ENCODE measurements around the gene ZNF365.
"Not testable (repeated sequence)": the region's sequence is repeated elsewhere in the genome, so short reads cannot be mapped to it uniquely, and the experiment has no call there.

The ZNF365 gene, protein sequence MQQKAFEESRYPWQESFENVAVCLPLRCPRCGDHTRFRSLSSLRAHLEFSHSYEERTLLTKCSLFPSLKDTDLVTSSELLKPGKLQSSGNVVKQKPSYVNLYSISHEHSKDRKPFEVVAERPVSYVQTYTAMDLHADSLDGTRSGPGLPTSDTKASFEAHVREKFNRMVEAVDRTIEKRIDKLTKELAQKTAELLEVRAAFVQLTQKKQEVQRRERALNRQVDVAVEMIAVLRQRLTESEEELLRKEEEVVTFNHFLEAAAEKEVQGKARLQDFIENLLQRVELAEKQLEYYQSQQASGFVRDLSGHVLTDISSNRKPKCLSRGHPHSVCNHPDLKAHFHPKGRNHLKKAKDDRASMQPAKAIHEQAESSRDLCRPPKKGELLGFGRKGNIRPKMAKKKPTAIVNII

DNA sequence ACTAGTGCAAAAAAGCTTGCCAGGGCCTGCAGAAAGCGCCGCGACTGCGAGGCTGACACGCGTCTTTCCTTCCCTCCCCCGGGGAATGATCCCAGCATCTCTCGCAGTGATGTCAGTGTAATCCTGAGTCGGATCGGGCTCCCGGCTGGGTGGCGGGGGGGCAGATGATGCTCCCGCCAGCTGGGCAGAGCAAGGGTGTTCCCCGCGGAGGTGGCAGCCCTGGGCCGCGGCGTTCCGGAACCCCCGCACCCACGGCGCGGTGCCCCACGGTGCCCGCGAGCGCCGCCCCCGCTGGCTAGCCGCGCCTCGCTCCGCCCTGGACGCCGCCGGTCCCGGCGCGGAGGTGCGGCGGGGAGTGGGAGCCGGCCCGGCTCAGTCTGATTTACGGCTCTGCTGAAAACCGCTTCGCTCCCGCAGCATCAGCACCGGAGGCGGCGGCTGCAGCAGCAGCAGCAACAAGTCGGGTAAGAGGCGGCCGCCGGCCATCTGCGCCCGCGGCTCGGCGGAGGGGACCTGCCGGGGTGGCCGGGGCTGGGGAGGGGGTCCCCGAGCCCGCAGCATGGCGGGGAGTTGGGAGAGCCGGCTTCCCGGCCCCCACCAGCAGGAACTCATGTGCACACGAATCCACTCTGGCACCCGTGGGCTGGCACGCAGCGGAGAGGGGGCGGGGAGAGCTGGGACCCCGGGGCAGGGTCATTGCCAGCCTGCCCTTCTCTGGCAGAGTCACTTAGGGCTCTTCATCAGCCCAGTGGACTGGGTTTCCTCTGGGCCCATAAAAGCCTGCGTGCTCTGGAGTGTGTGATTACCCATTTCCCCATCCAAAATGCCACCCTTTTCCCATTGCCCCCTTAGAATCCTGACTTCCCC lies at the start of gene ZNF365:
TSS of gene ZNF365 (plus strand) at position 375 of the 867 bp plus-strand sequence. CDS start 1,825 bp downstream, outside the sequence.
- no peak for DNase-seq

DNA sequence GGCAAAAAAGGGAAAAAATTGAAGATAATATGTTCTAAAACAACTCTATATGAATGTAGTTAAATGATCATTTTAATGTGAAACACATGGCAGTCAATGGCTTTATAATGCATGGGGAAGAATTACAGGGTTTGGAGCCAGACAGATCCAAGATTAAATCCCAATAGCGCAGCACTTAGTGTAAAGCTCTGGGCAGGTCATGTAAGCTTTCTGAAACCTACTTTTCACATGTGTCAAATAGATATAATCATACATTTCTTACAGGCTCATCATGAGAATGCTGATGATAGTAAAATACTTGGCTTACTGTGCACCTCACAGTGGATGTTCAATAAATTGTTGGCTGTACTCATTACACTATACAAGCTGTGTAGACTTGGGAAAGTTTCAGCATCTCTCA lies 48.0 kb upstream of the ZNF365 start:
- no peak for DNase-seq

DNA sequence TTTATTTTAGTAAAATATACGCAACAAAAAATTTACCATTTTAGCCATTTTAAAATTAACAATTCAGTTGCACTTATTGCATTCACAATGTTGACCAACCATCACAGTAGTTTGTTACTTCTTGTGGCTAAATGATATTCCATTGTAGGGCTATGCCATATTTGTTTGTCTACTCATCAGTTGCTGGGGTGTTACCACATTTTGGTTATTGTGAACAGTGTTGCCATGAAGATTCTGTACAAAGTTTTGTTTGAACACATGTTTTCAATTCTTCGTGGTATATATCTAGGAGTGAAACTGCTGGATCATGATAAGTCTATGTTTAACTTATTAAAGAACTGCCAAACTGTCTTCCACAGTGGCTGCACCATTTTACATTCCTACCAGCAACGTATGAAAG lies 46.3 kb upstream of the ZNF365 start:
- DNase-seq, result no peak

DNA sequence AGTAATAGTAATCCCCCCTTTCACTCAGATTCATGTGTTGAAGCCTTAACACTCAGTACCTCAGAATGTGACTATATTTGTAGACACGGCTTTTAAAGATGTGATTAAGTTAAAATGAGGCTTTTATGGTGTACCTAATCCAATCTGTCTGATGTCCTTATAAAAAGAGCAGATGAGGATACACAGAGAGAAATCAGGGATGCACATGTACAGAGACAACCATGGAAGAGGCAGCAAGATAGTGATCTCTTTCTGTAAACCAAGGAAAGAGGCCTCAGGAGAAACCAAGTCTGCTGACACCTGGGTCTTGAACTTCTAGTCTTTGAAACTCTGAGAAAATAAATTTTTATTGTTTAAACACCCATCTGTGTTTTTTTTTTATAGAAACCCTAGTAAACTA lies 44.0 kb upstream of the ZNF365 start:
- no peak for DNase-seq

DNA sequence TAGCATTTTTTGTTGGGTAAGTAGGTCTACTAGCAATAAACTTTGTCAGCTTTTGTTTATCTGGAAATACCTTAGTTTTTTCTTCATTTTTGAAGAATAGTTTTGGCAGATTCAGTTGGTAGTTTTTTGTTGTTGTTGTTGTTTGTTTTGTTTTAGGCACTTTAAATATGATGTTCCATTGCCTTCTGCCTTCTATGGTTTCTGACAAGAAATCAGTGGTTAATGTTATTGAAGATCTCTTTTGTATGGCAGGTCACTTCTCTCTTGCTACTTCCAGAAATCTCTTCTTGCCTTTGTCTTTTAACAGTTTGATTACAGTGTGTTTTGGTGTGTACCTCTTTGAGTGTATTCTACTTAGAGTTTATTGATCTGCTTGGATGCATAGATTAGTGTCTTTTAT lies 41.8 kb upstream of the ZNF365 start:
- no peak for DNase-seq

DNA sequence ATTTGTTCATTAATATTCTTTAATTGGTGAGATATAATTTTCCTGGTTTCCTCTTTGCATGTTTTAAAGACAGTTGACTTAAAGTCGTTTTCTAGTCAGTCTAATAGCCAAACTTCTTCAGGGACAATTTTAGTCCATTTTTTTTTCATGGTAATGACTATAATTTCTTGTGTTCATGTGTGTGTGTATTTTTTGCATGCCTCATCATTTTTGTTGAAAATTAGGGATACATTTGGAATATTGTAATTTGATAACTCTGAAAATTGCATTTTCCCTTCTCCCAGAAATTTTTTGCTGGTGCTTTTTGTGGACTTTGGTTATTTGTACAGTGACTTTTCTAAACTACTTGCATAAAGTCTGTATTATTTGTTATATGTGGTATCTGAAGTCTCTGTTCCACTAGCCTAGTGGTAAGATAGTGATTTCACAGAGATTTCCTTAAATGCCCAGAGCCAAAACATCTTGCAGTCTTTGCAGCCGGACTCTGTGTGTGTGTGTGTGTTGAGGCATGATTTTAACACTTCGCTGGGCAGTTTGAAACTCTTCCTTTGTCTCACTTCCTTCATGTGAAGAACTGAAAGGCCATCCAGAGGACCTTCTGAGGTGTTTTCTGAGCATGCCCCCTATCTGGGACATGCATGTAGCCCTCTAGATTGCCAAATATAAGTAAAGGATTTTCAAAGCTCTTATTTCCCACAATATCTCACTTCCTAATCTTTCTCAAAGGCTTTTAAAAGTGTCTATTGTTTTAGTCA lies 40.9 kb upstream of the ZNF365 start:
- DNase-seq, result no peak

DNA sequence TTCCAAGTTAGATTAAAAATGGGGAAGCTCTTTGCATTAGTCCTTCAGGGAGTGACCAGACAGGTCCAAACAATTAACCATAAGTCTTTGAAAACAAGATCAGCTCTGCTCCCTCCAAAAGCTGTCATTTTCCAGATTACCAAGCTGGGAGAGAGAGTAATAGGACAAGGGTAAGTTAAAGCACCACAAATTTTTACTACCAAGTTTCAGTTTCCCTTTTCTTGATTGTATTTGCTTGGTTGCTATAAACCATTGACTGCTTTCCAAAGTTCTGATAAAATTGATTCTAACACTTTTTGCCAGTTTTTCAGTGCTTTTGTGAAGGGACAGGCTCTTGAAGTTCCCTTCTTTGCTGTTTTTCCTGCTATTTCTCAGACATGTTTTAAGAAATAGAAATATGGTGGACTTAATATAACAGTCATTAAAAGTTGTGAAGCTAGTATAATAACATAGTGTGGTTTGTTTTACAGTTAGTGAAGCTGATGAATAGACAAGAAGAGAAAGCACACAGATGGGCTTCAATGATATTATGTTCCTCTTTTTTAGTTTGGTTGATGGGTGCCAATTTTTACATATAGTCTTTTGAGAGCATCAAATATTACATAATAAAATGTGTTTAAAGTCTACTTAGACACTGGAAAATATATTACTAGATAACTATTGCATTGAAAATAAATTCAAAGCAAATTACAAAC lies 40.0 kb upstream of the ZNF365 start:
- DNase-seq, result no peak

DNA sequence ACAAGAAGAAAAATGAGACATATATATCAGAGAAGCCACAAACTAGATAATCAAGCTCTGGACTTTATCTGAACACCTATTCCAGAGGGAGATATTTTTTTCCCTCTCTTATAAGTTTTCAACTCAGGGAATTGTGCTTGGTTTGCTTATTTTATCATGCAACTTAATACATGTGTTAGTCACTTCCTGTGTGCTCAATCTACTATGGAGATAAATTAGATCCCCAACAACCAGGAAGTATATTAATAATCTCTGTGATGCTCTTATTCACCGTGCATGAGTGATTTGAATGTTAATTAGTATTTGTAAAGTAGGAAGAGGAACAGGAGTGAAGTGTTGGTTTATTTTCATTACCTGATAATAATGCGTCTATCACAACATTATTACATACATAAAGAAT lies 38.8 kb upstream of the ZNF365 start:
- DNase-seq, result no peak

DNA sequence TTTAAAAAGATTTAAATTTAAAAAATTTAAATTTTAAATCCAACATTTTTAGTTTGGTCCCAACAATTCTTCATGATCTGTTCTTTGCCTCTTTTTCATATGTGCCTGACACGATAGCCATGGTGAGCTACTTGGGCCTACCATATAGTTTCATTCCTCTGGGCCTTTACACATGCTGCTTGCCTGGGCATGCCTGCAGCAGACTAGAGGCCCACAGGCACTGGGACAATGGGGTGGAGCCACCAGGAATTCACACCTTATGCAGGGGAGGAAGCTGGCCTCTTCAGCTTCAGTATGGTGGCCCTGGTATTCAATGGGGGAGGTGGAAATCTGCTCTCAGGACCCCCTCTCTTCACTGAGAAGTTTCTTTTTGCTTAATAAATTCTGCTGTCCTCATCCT lies 37.8 kb upstream of the ZNF365 start:
- no peak for DNase-seq

DNA sequence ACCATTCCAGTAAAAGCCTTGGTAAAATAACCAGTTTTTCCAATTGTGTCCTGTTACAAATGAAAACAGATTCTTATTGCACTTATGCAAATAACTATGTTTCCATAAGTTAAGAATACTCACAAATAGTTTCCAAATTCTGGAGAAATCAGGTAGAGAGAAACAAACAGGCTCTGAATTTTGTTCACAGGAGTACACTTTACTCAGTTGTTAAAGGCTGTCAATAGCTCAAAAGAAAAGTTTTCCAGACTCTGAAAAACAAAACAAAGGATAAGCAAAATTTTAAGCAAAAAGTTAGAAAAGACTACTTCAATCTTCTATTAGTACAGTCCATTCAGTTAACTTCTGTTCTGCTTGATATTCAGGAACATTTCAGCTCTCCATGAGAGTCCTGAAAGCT lies 32.8 kb upstream of the ZNF365 start:
- no peak for DNase-seq

DNA sequence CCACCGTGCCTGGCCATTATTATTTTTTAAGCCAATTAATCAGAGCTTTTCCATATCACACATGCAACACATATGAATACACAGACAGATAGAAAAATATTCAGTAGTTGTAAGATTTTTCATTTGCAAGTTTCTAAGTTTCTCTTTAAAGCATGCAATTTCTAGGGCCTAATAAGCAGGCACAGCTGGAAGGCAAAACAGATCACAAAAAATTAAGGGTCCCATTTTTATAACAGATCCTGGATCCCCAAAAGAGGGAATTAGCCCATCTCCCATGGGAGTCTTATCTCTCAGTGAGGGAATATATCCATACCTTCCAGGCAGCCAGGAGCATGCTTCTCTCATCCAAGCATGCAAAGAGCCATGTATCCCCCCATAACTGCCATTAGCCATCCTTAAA lies 31.2 kb upstream of the ZNF365 start:
- no peak for DNase-seq

DNA sequence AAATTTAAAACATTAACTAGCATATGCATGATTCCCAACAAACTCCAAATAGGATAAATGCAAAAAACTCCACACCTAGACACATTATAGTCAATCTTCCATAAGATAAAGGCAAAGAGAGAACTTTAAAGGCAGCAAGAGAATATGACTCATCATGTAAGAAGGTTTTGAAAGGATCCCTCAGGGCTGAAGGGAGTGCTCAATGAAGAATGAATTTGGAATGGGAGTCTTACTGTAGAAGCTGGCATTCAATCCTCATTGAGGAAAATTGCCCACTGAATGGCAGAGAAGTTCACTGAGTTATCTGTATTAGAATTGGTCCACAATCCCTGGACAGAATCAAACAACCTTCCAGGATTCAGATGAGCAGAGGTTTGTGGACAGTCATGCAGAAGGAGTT lies 26.1 kb upstream of the ZNF365 start:
- DNase-seq, result no peak

DNA sequence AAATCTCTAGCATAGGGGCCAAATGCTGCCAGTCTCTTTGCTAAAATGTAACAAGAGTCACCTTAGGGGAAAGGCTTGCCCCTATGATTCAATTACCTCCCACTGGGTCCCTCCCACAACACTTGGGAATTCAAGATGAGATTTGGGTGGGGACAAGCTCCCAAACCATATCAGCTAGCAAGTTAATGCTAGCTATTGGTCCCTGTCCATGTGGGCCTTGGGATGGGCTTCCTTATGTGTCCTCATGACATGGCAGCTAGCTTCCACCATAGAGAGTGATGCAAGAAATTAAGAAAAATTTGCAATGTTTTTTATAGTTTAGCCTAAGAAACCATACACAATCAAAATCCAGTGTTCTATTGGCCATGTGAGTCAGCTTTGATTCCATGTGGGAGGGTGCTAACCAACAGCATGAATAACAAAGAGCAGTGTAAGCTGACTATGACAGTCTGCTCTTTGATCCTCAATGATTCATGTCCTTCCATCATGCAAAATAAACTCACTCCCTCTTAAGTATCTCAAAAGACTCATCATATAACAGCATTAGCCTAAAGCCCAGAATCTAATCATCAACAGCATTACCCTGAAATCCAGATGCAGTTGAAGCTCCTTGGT lies 21.7 kb upstream of the ZNF365 start:
- DNase-seq, result no peak

DNA sequence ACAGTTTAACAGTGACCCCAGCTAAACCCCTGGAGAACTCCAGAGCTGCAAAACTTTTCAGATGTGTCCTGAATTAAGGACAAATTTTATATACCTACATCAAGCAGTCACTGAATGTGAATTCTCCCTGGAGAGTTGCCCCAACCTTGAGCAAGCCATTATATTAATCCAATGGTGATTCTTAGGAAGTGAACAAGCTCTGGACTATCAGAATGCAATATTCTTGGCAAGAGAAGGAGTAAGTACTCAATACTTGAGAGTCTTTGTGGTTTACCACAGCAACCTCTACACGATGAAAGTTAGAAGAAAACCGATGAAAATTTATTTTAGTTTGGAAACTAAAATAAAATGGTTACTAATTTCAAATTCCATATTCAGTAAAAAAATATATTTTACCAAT lies 19.3 kb upstream of the ZNF365 start:
- no peak for DNase-seq

DNA sequence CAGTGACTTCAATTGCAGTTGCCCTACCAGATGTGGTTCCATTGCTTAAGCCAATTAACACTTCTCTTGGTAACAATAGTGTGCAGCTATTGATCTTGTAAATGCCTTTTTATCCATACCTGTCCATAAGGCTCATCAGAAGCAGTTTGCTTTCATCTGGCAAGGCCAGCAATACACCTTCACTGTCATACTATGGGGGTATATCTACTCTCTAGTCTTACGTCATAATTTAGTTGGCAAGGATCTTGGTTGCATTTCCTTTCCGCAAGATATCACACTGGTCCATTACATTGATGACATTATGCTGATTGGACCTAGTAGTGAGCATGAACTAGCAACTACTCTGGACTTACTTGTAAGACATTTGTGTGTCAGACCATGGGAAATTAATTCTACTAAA lies 17.7 kb upstream of the ZNF365 start:
- DNase-seq, result no peak

DNA sequence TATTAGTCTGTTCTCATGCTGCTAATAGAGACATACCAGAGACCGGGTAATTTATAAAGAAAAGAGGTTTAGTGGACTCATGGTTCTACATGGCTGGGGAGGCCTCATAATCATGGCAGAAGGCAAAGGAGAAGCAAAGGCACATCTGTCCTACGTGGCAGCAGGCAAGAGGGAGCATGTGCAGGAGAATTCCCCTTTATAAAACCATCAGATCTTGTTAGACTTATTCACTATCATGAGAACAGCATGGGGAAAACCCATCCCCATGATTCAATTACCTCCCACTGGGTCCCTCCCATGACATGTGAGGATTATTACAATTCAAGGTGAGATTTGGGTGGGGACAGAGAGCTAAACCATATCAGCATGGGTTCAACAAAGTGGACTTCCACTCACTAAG lies 16.0 kb upstream of the ZNF365 start:
- DNase-seq, result not testable (repeated sequence)

DNA sequence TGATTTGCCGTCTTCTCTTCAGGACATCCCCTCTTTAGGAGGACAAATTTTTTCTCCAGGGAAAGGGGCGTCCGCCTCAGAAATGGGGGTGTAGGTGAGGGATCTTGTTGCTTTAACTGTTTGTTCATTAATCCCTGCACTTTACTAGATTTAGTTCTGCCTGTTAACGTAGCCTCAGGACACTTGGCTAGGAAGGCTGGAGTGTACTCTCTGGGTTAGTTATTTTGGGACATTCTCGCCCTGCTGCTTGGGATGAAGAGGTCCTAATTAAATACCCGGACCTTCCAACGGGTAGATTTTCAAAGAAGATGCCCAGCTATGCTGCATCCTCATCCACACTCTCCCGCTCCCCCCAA lies 552 bp upstream of the ZNF365 start:
- DNase-seq, result no peak

DNA sequence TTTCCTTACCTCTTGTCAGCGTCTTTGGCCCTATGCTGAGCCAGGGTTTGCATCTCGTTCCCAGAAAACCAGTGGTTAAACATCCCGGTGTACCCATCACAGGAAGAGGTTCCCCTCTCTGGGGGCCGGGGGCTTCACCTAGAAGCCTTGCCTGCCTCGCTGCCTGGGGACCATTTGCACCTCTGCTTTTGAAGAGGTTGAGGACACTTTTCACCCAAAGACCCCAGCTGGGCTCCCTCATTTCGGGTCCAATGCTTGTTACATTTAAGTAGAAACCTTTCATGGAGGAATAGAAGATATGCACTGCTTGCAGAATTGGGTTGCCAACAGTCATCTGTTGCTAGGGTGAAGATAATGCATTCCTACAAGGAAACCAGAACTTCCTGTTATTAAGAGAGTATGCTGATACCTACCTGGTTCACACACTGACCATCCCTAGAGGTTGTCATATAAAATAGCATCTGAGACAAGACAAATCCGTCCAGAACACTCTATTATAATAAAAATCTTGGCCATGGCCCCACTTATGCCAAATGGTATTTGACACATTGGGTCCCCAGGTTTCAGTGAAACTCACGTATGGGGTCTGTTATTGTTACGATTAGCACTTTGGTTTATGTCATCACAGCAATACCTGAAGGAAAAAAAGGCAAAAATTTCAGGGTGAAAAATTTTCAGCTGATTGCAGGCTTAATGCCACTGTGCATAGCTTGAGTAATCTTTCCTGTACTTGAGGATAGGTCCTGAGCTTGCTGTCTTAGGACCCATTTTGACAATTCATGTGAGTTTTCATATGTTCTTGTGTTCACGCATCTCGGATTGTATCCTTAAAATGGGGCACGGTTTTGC lies 917 bp downstream of the ZNF365 start:
- DNase-seq, result no peak

DNA sequence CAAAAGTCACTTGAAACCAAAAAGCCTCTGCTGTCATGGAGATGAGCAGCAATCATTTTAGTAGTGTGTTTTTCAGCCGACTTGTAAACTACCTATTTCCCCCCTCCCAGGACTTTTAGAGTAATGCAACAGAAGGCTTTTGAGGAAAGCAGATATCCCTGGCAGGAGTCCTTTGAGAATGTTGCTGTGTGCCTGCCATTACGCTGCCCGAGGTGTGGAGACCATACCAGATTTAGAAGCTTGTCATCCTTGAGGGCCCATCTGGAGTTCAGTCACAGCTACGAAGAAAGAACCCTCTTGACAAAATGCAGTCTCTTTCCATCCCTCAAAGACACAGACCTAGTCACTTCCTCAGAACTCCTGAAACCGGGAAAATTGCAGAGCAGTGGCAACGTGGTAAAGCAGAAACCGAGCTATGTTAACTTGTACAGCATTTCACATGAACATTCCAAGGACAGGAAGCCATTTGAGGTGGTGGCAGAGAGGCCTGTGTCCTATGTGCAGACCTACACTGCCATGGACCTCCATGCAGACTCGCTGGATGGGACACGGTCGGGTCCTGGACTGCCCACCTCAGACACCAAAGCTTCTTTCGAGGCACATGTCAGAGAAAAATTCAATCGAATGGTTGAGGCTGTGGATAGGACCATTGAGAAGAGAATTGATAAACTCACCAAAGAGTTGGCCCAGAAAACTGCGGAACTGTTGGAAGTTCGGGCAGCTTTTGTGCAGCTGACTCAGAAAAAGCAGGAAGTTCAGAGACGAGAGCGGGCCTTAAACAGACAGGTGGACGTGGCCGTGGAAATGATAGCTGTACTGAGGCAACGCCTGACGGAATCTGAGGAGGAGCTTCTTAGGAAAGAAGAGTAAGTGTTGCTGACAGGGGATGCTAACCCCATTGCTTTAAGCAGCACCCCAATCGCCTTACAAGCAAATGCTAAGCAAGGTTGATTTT lies 2.2 kb downstream of the ZNF365 start:
- DNase-seq, result no peak

DNA sequence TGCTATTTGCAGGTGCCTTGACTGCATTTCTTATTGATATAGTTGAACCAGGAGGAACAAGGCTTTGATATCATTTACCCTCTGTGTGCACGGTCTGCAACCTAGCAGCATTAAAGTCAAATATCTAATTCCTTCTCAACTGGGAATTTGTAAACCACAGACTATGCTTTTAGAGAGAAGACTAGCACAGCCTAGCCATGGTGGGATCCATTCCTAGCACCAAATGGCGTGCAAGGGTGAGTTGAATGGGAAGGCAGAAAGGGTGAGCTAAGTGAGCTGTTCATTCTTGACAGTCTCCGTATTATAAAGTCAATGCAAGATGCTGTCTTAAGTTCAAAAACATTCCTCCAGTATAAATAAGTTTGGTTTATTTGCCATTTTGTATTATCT lies 2.9 kb downstream of the ZNF365 start:
- no peak for DNase-seq

Measured in NCI-H748 treated with DMSO at 0.1 percent for 48 hours (cell line).